ENCODE data around the gene NUDT16L1.
A peak's percentile ranks its signal among the peaks of the same experiment; 100 is the strongest.
"Not testable (repeated sequence)": the region's sequence is repeated elsewhere in the genome, so short reads cannot be mapped to it uniquely, and the experiment has no call there.

Gene NUDT16L1

GRCh38 chr16:4736546-4736945, 43.2 kb downstream of the NUDT16L1 start:
- Histone ChIP-seq H3K27ac (ENCODE audit: low read depth, low read length, poor library complexity, severe bottlenecking) (no peak overlapping the region), H3K9me3 (ENCODE audit: low read length) (no peaks in the 10 kb centered on the region), H3K4me1 (ENCODE audit: insufficient read depth, low read length, severe bottlenecking) (peaks cover 15% of the 10 kb centered on the region), H3K27me3 (ENCODE audit: insufficient read depth, low read length) (no peaks in the 10 kb centered on the region), H3F3A (ENCODE audit: insufficient read depth, low read length) (no peaks in the 10 kb centered on the region), H2AFZ (ENCODE audit: low read length) (no peak overlapping the region), H3K9ac (ENCODE audit: low read length) (no peak overlapping the region), H3K36me3 (ENCODE audit: insufficient read depth, low read length) (no peaks in the 10 kb centered on the region), H3K79me2 (ENCODE audit: insufficient read depth, low read length) (no peaks in the 10 kb centered on the region), H3K9me2 (ENCODE audit: low read depth, low read length) (no peaks in the 10 kb centered on the region), H4K20me1 (ENCODE audit: insufficient read depth, low read length) (no peaks in the 10 kb centered on the region), H3K4me3 (ENCODE audit: low read depth, low read length, poor library complexity, severe bottlenecking) (no peak overlapping the region), H3K4me2 (ENCODE audit: low read length) (no peak overlapping the region)
- TF ChIP-seq CTCF (IDR thresholded peaks at IDR 0.05; ENCODE audit: low read length) (no peak), EZH2 (IDR thresholded peaks at IDR 0.05; ENCODE audit: borderline replicate concordance, low read length) (no peak)

GRCh38 chr16:4737545-4737944, 44.2 kb downstream of the NUDT16L1 start:
- Histone ChIP-seq H3K27me3 (ENCODE audit: insufficient read depth, low read length) (no peaks in the 10 kb centered on the region), H3K36me3 (ENCODE audit: insufficient read depth, low read length) (no peaks in the 10 kb centered on the region), H2AFZ (ENCODE audit: low read length) (no peak overlapping the region), H3K27ac (ENCODE audit: low read depth, low read length, poor library complexity, severe bottlenecking) (no peak overlapping the region), H3K79me2 (ENCODE audit: insufficient read depth, low read length) (no peaks in the 10 kb centered on the region), H3K4me2 (ENCODE audit: low read length) (no peak overlapping the region), H3K9me3 (ENCODE audit: low read length) (no peaks in the 10 kb centered on the region), H3F3A (ENCODE audit: insufficient read depth, low read length) (no peaks in the 10 kb centered on the region), H3K9ac (ENCODE audit: low read length) (no peak overlapping the region), H3K9me2 (ENCODE audit: low read depth, low read length) (no peaks in the 10 kb centered on the region), H3K4me1 (ENCODE audit: insufficient read depth, low read length, severe bottlenecking) (peaks cover 15% of the 10 kb centered on the region), H3K4me3 (ENCODE audit: low read depth, low read length, poor library complexity, severe bottlenecking) (no peak overlapping the region), H4K20me1 (ENCODE audit: insufficient read depth, low read length) (no peaks in the 10 kb centered on the region)
- TF ChIP-seq CTCF (IDR thresholded peaks at IDR 0.05; ENCODE audit: low read length) (no peak), EZH2 (IDR thresholded peaks at IDR 0.05; ENCODE audit: borderline replicate concordance, low read length) (no peak)

GRCh38 chr16:4738370-4738769, 45.0 kb downstream of the NUDT16L1 start:
- not testable (repeated sequence) for H3K9me2 ChIP-seq (ENCODE audit: low read depth, low read length); H4K20me1 ChIP-seq (ENCODE audit: insufficient read depth, low read length); H3K36me3 ChIP-seq (ENCODE audit: insufficient read depth, low read length); H3F3A ChIP-seq (ENCODE audit: insufficient read depth, low read length); H3K27me3 ChIP-seq (ENCODE audit: insufficient read depth, low read length); H3K4me2 ChIP-seq (ENCODE audit: low read length); H3K27ac ChIP-seq (ENCODE audit: low read depth, low read length, poor library complexity, severe bottlenecking); H3K4me3 ChIP-seq (ENCODE audit: low read depth, low read length, poor library complexity, severe bottlenecking); H3K79me2 ChIP-seq (ENCODE audit: insufficient read depth, low read length); H3K9ac ChIP-seq (ENCODE audit: low read length); H2AFZ ChIP-seq (ENCODE audit: low read length); H3K9me3 ChIP-seq (ENCODE audit: low read length)
- H3K4me1 ChIP-seq (ENCODE audit: insufficient read depth, low read length, severe bottlenecking) = peaks cover 18% of the 10 kb centered on the region

- no peaks in the 10 kb centered on the region for H4K20me1 ChIP-seq (ENCODE audit: insufficient read depth, low read length)
- H3K9me3 ChIP-seq (ENCODE audit: low read length) = no peaks in the 10 kb centered on the region
- peak overlapping the region; percentile 53 for H3K4me2 ChIP-seq (ENCODE audit: low read length)
- TF ChIP-seq CTCF (IDR thresholded peaks at IDR 0.05; ENCODE audit: low read length) (no peak), EZH2 (IDR thresholded peaks at IDR 0.05; ENCODE audit: borderline replicate concordance, low read length) (no peak)
- peaks cover 17% of the 10 kb centered on the region for H3K4me1 ChIP-seq (ENCODE audit: insufficient read depth, low read length, severe bottlenecking)
- H3K4me3 ChIP-seq (ENCODE audit: low read depth, low read length, poor library complexity, severe bottlenecking) = peak overlapping the region; percentile 35
- no peaks in the 10 kb centered on the region for H3K27me3 ChIP-seq (ENCODE audit: insufficient read depth, low read length)
- no peaks in the 10 kb centered on the region for H3K9me2 ChIP-seq (ENCODE audit: low read depth, low read length)
- no peaks in the 10 kb centered on the region for H3F3A ChIP-seq (ENCODE audit: insufficient read depth, low read length)
- H3K36me3 ChIP-seq (ENCODE audit: insufficient read depth, low read length) = no peaks in the 10 kb centered on the region
- no peaks in the 10 kb centered on the region for H3K79me2 ChIP-seq (ENCODE audit: insufficient read depth, low read length)
- no peak overlapping the region for H3K27ac ChIP-seq (ENCODE audit: low read depth, low read length, poor library complexity, severe bottlenecking)
- H2AFZ ChIP-seq (ENCODE audit: low read length) = no peak overlapping the region
- H3K9ac ChIP-seq (ENCODE audit: low read length) = peak overlapping the region; percentile 20; the same call in 1 of the 2 replicates
These were observed 50.0 kb downstream of the NUDT16L1 start for GRCh38 chr16:4743226-4743878.
